ENCODE measurements around the gene SUCLA2. TPM values are rescaled to one million over a fixed set of nuclear protein-coding genes. Genes with fewer than 3 reads are reported as not detected.
"Not testable (repeated sequence)": the region's sequence is repeated elsewhere in the genome, so short reads cannot be mapped to it uniquely, and the experiment has no call there.

Gene SUCLA2
- total RNA-seq, 4 donors from 2014 or later = 56.8 to 68.6 (median 60.9) TPM

DNA sequence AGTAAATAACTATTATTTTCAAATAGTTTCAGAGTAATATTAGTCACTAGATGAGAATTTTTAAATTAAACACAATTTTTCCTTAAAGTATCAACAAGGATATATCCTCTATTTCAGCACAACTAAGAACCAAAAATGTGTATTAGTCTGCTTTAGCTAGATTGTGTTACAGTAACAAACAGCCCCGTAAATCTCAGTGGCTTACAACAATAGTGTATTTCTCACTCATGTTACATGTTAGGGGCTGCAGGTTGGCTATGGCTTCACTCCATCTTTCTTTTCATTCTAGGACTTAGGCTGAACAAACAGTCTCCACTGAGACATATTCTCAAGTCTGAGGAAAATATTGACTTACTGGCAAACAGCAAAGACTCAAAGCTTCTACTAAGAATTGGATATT lies 11.6 kb upstream of the SUCLA2 start:
- Histone ChIP-seq H3K27me3 (no peaks in the 10 kb centered on the region), H3K27ac (no peak overlapping the region), H3K4me1 (no peaks in the 10 kb centered on the region), H3K4me3 (no peak overlapping the region), H3K36me3 (no peaks in the 10 kb centered on the region), H3K9me3 (no peaks in the 10 kb centered on the region)
- no peak for ATAC-seq
- TF ChIP-seq, protein P1, sequence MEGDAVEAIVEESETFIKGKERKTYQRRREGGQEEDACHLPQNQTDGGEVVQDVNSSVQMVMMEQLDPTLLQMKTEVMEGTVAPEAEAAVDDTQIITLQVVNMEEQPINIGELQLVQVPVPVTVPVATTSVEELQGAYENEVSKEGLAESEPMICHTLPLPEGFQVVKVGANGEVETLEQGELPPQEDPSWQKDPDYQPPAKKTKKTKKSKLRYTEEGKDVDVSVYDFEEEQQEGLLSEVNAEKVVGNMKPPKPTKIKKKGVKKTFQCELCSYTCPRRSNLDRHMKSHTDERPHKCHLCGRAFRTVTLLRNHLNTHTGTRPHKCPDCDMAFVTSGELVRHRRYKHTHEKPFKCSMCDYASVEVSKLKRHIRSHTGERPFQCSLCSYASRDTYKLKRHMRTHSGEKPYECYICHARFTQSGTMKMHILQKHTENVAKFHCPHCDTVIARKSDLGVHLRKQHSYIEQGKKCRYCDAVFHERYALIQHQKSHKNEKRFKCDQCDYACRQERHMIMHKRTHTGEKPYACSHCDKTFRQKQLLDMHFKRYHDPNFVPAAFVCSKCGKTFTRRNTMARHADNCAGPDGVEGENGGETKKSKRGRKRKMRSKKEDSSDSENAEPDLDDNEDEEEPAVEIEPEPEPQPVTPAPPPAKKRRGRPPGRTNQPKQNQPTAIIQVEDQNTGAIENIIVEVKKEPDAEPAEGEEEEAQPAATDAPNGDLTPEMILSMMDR (IDR thresholded peaks at IDR 0.05) = no peak
- TF ChIP-seq EP300 (IDR thresholded peaks at IDR 0.05) (no peak), POLR2AphosphoS5 (IDR thresholded peaks at IDR 0.05) (no peak)
- WGBS, 2 donors (ENCODE audit: low coverage in 1 of 2) = 100% methylated on average over 1 of the region's 1 CpG

- TF ChIP-seq POLR2A (IDR thresholded peaks at IDR 0.05) = no peak
- no peak for TF ChIP-seq POLR2AphosphoS5 (IDR thresholded peaks at IDR 0.05)
- TF ChIP-seq, protein P1 (IDR thresholded peaks at IDR 0.05) = no peak
- Histone ChIP-seq H3K27me3 (no peaks in the 10 kb centered on the region), H3K36me3 (no peaks in the 10 kb centered on the region), H3K27ac (no peak overlapping the region), H3K9me3 (no peaks in the 10 kb centered on the region), H3K4me3 (no peak overlapping the region), H3K4me1 (no peaks in the 10 kb centered on the region)
- no peak for ATAC-seq
- 91 to 100% methylated on average over 1 to 3 of the region's 4 CpGs for WGBS, 2 donors (ENCODE audit: low coverage in 1 of 2)
Measured at GRCh38 chr13:48010698-48011097, 9.6 kb upstream of the SUCLA2 start.

DNA sequence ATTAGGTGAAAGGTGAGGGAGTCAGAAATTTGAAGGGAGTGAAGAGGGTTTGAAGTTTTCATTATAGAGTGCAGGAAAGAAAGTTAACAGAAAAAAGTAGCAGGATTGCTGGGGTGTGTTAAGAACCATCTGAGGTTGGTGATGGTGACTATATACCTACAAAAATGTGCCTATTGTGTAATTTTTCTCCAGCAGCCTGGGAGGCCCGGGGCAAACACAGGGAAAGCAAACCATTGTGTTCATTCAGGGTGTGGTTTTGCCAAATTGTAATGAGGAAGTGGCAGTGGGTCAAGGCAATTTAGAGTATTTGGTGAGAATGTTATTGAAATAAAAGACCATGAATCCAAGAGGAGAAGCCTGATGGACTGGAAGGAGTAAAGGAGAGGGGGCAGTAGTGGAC lies 8.2 kb upstream of the SUCLA2 start:
- 43 to 82% methylated on average over 1 of the region's 1 CpG for WGBS, 2 donors (ENCODE audit: low coverage in 1 of 2)
- no peak for ATAC-seq
- no peaks in the 10 kb centered on the region for H3K27me3 ChIP-seq
- no peak overlapping the region for H3K27ac ChIP-seq
- no peak overlapping the region for H3K4me3 ChIP-seq
- TF ChIP-seq, protein P1 (IDR thresholded peaks at IDR 0.05) = no peak
- TF ChIP-seq EP300 (IDR thresholded peaks at IDR 0.05) (no peak), POLR2A (IDR thresholded peaks at IDR 0.05) (no peak), POLR2AphosphoS5 (IDR thresholded peaks at IDR 0.05) (no peak)
- no peaks in the 10 kb centered on the region for H3K9me3 ChIP-seq
- H3K4me1 ChIP-seq = no peaks in the 10 kb centered on the region
- no peaks in the 10 kb centered on the region for H3K36me3 ChIP-seq

DNA sequence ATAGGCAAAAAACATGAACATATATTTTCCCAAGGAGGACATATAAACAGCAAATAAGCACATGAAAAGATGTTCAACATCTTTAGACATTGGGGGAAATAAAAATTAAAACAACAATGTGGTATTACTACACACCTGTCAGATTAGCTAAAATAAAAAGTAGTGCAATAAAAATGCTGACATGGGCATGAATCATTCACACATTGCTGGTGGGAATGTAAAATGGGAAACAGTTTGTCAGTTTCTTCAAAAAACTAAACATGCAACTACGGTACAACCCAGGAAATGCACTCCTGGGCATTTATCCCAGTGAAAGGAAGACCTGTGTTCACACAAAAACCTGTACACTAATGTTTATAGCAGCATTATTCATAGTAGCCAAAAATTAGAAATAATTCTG lies 5.3 kb upstream of the SUCLA2 start:
- WGBS, 2 donors (ENCODE audit: low coverage in 1 of 2) = 50 to 67% methylated on average over 1 of the region's 1 CpG
- no peaks in the 10 kb centered on the region for H3K36me3 ChIP-seq
- no peak overlapping the region for H3K27ac ChIP-seq
- H3K9me3 ChIP-seq = no peaks in the 10 kb centered on the region
- no peak overlapping the region for H3K4me3 ChIP-seq
- peaks cover 0 to 9% (median 0%) of the 10 kb centered on the region in 3 donors for H3K4me1 ChIP-seq
- no peaks in the 10 kb centered on the region for H3K27me3 ChIP-seq
- TF ChIP-seq POLR2AphosphoS5 (IDR thresholded peaks at IDR 0.05) (no peak), EP300 (IDR thresholded peaks at IDR 0.05) (no peak), POLR2A (IDR thresholded peaks at IDR 0.05) (no peak)
- TF ChIP-seq, protein P1 (IDR thresholded peaks at IDR 0.05) = no peak
- ATAC-seq = no peak

- Histone ChIP-seq H3K36me3 (no peaks in the 10 kb centered on the region), H3K27me3 (no peaks in the 10 kb centered on the region), H3K4me3 (no peak overlapping the region), H3K4me1 (peaks cover 6 to 22% (median 6%) of the 10 kb centered on the region in 3 donors), H3K27ac (no peak overlapping the region), H3K9me3 (no peaks in the 10 kb centered on the region)
- WGBS, 2 donors (ENCODE audit: low coverage in 1 of 2) = 89% methylated on average over 2 of the region's 2 CpGs; no CpG with 5 or more reads in 1 of the 2 donors
- ATAC-seq = no peak
- no peak for TF ChIP-seq POLR2A (IDR thresholded peaks at IDR 0.05)
- TF ChIP-seq POLR2AphosphoS5 (IDR thresholded peaks at IDR 0.05) = no peak
- TF ChIP-seq EP300 (IDR thresholded peaks at IDR 0.05) = no peak
- TF ChIP-seq, protein P1 (IDR thresholded peaks at IDR 0.05) = no peak
Measured at GRCh38 chr13:48004201-48004600, 3.1 kb upstream of the SUCLA2 start.

DNA sequence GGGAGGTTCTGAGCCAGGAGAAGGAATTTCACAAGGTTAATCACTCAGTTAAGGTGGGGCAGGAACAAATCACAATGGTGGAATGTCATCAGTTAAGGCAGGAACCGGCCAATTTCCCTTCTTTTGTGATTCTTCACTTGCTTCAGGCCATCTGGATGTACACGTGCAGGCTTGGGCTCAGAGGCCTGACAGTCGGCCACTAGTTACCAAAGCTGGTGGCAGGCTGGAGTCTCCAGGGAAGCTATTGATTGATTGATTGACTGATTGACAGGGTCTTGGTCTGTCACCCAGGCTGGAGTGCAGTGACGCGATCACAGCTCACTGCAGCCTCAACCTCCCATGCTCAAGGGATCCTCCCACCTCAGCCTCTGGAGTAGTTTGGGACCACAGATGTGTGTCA lies 926 bp upstream of the SUCLA2 start:
- H3K9me3 ChIP-seq, H3K36me3 ChIP-seq, H3K27me3 ChIP-seq, ATAC-seq: not testable (repeated sequence)
- 3 to 47% methylated on average over 3 to 4 of the region's 5 CpGs for WGBS, 2 donors (ENCODE audit: low coverage in 1 of 2)
- peak overlapping the region in 1 of 2 donors; percentile 79 for H3K4me3 ChIP-seq
- peaks cover 9 to 42% (median 11%) of the 10 kb centered on the region in 3 donors for H3K4me1 ChIP-seq
- peak overlapping the region in 1 of 4 donors; percentile 90 for H3K27ac ChIP-seq
